ENCODE results near the gene NGB.

Gene NGB

GRCh38 chr14:77243853-77244252 lies 27.2 kb downstream of the NGB start:
- no peak for TF ChIP-seq CTCF (IDR thresholded peaks at IDR 0.05; ENCODE audit: low read depth, low read length)
- DNase-seq (ENCODE audit: extremely low read depth, low read depth), result no peak

GRCh38 chr14:77242752-77243151 lies 28.3 kb downstream of the NGB start:
- no peak for TF ChIP-seq CTCF (IDR thresholded peaks at IDR 0.05; ENCODE audit: low read depth, low read length)
- DNase-seq (ENCODE audit: extremely low read depth, low read depth), result no peak

- DNase-seq (ENCODE audit: extremely low read depth, low read depth), result no peak
- no peak for TF ChIP-seq CTCF (IDR thresholded peaks at IDR 0.05; ENCODE audit: low read depth, low read length)
These were observed 29.1 kb downstream of the NGB start for GRCh38 chr14:77241955-77242354.

GRCh38 chr14:77240336-77240915 lies 30.6 kb downstream of the NGB start:
- no peak for DNase-seq (ENCODE audit: extremely low read depth, low read depth)
- TF ChIP-seq CTCF (IDR thresholded peaks at IDR 0.05; ENCODE audit: low read depth, low read length), result no peak

- no peak for TF ChIP-seq CTCF (IDR thresholded peaks at IDR 0.05; ENCODE audit: low read depth, low read length)
- no peak for DNase-seq (ENCODE audit: extremely low read depth, low read depth)
These were observed 31.6 kb downstream of the NGB start for GRCh38 chr14:77239412-77239811.

GRCh38 chr14:77238996-77239395 lies 32.0 kb downstream of the NGB start:
- no peak for DNase-seq (ENCODE audit: extremely low read depth, low read depth)
- no peak for TF ChIP-seq CTCF (IDR thresholded peaks at IDR 0.05; ENCODE audit: low read depth, low read length)

- no peak for DNase-seq (ENCODE audit: extremely low read depth, low read depth)
- no peak for TF ChIP-seq CTCF (IDR thresholded peaks at IDR 0.05; ENCODE audit: low read depth, low read length)
These were observed 32.6 kb downstream of the NGB start for GRCh38 chr14:77238356-77238755.
